ENCODE data around the gene FYB1. TPM values are rescaled to one million over a fixed set of nuclear protein-coding genes. Genes with fewer than 3 reads are reported as not detected.

FYB1 gene
- total RNA-seq, 1 experiment from 2014 or later: not detected

GRCh38 chr5:39187831-39188731, 31.3 kb downstream of the FYB1 start:
- Histone ChIP-seq H3K79me1 (ENCODE audit: insufficient read depth, low read depth, low read length, poor library complexity, severe bottlenecking) (no peaks in the 10 kb centered on the region), H3T11ph (ENCODE audit: low read length) (no peak overlapping the region), H2AFZ (ENCODE audit: low read length) (no peak overlapping the region), H2BK20ac (ENCODE audit: low read depth, low read length, poor library complexity, severe bottlenecking) (no peak overlapping the region), H3K27me3 (ENCODE audit: insufficient read depth, low read length) (no peaks in the 10 kb centered on the region), H2BK5ac (ENCODE audit: insufficient read length, low read length) (no peak overlapping the region), H3K9me3 (ENCODE audit: control insufficient read depth, low read depth, low read length) (no peaks in the 10 kb centered on the region), H3K27ac (ENCODE audit: insufficient read length, low read depth, low read length) (no peak overlapping the region), H4K91ac (ENCODE audit: insufficient read length, low read depth, low read length) (no peak overlapping the region), H3K18ac (ENCODE audit: insufficient read length, low read depth, low read length) (no peak overlapping the region), H4K5ac (ENCODE audit: insufficient read length, low read depth, low read length) (no peak overlapping the region), H4K8ac (replicated peaks; ENCODE audit: insufficient read length, low read depth, low read length) (no peak overlapping the region), H2BK12ac (ENCODE audit: insufficient read length, low read depth, low read length) (no peak overlapping the region), H3K23me2 (ENCODE audit: insufficient read length, low read depth, low read length, poor library complexity, severe bottlenecking) (no peaks in the 10 kb centered on the region), H3K4me2 (ENCODE audit: insufficient read depth, insufficient read length, low read length) (no peak overlapping the region), H2AK5ac (ENCODE audit: insufficient read length, low read length) (no peak overlapping the region), H2BK120ac (ENCODE audit: low read depth, low read length, poor library complexity, severe bottlenecking) (no peak overlapping the region), H3K9ac (ENCODE audit: extremely low read depth, insufficient read length, low read length) (no peak overlapping the region), H3K56ac (ENCODE audit: insufficient read length, low read depth, low read length) (no peak overlapping the region), H3K4me1 (ENCODE audit: insufficient read depth, low read length) (no peaks in the 10 kb centered on the region), H4K20me1 (ENCODE audit: control insufficient read depth, insufficient read depth, insufficient read length) (no peaks in the 10 kb centered on the region), H3K79me2 (ENCODE audit: insufficient read depth, low read length) (no peaks in the 10 kb centered on the region), H2BK15ac (ENCODE audit: low read depth, low read length) (no peak overlapping the region), H3K23ac (ENCODE audit: insufficient read length, low read depth, low read length) (no peak overlapping the region), H3K4ac (ENCODE audit: low read depth, low read length) (no peak overlapping the region), H3K14ac (ENCODE audit: insufficient read depth, low read length) (no peak overlapping the region)
- Mint-ChIP-seq H3K9me3 (no peaks in the 10 kb centered on the region; a peak in 1 of 5 replicates), H3K36me3 (ENCODE audit: insufficient read depth in 1 of 3, low read depth in 3 of 3) (no peaks in the 10 kb centered on the region), H3K27ac (no peak overlapping the region), H3K4me3 (no peak overlapping the region), H3K4me1 (no peaks in the 10 kb centered on the region), H3K27me3 (ENCODE audit: low read depth) (no peaks in the 10 kb centered on the region)
- no peak for DNase-seq
- TF ChIP-seq CTCF (conservative IDR thresholded peaks at IDR 0.05): no peak
- WGBS (ENCODE audit: extremely low coverage, insufficient read length, low lambda C conversion rate): no CpG with 5 or more reads among the region's 13 CpGs

All from H9 (cell line).